HepG2 (cell line): Measurements from ENCODE around the gene SOWAHA. TPM values are rescaled to one million over a fixed set of nuclear protein-coding genes. Genes with fewer than 3 reads are reported as not detected.

Source experiments
- BRF2 ChIP-seq: sonication (generic); formaldehyde crosslinking; IDR thresholded peaks from 2 replicates; pipeline ENCODE4 v1.8.1; 2022; ENCODE audit warnings: mild to moderate bottlenecking, missing genetic modification reagents
- HNF4G ChIP-seq, 2 experiments: sonication (generic) in 1 of 2; formaldehyde crosslinking in 1 of 2; IDR thresholded peaks; 2 replicates each; pipeline versions ENCODE4 v1.4.0 to v1.6.1; 2011 to 2020; ENCODE audit warnings: borderline replicate concordance in 2 of 2, low read depth in 2 of 2, mild to moderate bottlenecking in 2 of 2, low read length in 1 of 2, missing genetic modification reagents in 1 of 2, moderate library complexity in 1 of 2
- HOXD1 ChIP-seq: sonication (generic); formaldehyde crosslinking; IDR thresholded peaks from 2 replicates; pipeline ENCODE4 v1.5.0; 2020; ENCODE audit warnings: missing genetic modification reagents
- JARID2 ChIP-seq: sonication (generic); formaldehyde crosslinking; IDR thresholded peaks from 2 replicates; pipeline ENCODE4 v1.8.1; 2023; ENCODE audit warnings: missing genetic modification reagents, inconsistent platforms; ENCODE audit not compliant: insufficient replicate concordance
- MAX ChIP-seq: IDR thresholded peaks from 2 replicates; pipeline ENCODE4 v1.6.1; 2012; ENCODE audit warnings: inconsistent platforms
- MIER3 ChIP-seq: IDR thresholded peaks from 2 replicates; pipeline ENCODE4 v1.6.1; 2016; ENCODE audit warnings: missing compliant biosample characterization, borderline replicate concordance
- MTF1 ChIP-seq: sonication (generic); formaldehyde crosslinking; IDR thresholded peaks from 2 replicates; pipeline ENCODE4 v1.5.0; 2020; ENCODE audit warnings: missing genetic modification reagents
- MTF2 ChIP-seq: sonication (generic); formaldehyde crosslinking; IDR thresholded peaks from 2 replicates; pipeline ENCODE4 v1.5.0; 2020; ENCODE audit warnings: missing genetic modification reagents, borderline replicate concordance
- MYC ChIP-seq: sonication (generic); formaldehyde crosslinking; IDR thresholded peaks from 2 replicates; pipeline ENCODE4 v1.9.0; 2021; ENCODE audit warnings: missing genetic modification reagents, borderline replicate concordance
- RARA ChIP-seq: IDR thresholded peaks from 2 replicates; pipeline ENCODE4 v1.6.1; 2016; ENCODE audit warnings: missing genetic modification reagents, missing compliant biosample characterization
- REST ChIP-seq, 2 experiments: IDR thresholded peaks; 2 replicates each; pipeline ENCODE4 v1.6.1; 2011 to 2012; ENCODE audit warnings: low read length in 2 of 2, borderline replicate concordance in 1 of 2, low read depth in 1 of 2, mild to moderate bottlenecking in 1 of 2, moderate library complexity in 1 of 2
- SOX5 ChIP-seq: IDR thresholded peaks from 2 replicates; pipeline ENCODE4 v1.6.1; 2016; ENCODE audit warnings: borderline replicate concordance
- SP4 ChIP-seq: sonication (generic); formaldehyde crosslinking; IDR thresholded peaks from 2 replicates; pipeline ENCODE4 v1.8.1; 2023; ENCODE audit warnings: mild to moderate bottlenecking, missing genetic modification reagents
- TSC22D2 ChIP-seq: sonication (generic); formaldehyde crosslinking; IDR thresholded peaks from 2 replicates; pipeline ENCODE4 v1.5.1; 2020; ENCODE audit warnings: missing genetic modification reagents, mild to moderate bottlenecking, borderline replicate concordance
- ZBTB33 ChIP-seq: sonication (generic); formaldehyde crosslinking; IDR thresholded peaks from 2 replicates; pipeline ENCODE4 v1.4.0; 2020; ENCODE audit warnings: missing genetic modification reagents
- ZFP41 ChIP-seq: sonication (generic); formaldehyde crosslinking; IDR thresholded peaks from 2 replicates; pipeline ENCODE4 v1.4.0; 2020; ENCODE audit warnings: mild to moderate bottlenecking, missing genetic modification reagents, borderline replicate concordance
- ZNF12 ChIP-seq: sonication (generic); formaldehyde crosslinking; IDR thresholded peaks from 2 replicates; pipeline ENCODE4 v1.5.0; 2020; ENCODE audit warnings: missing genetic modification reagents
- ZNF382 ChIP-seq: sonication (generic); formaldehyde crosslinking; IDR thresholded peaks from 2 replicates; pipeline ENCODE4 v1.5.0; 2020; ENCODE audit warnings: missing genetic modification reagents, mild to moderate bottlenecking, borderline replicate concordance
- ZNF704 ChIP-seq: sonication (generic); formaldehyde crosslinking; IDR thresholded peaks from 2 replicates; pipeline ENCODE4 v1.8.1; 2023; ENCODE audit warnings: mild to moderate bottlenecking, inconsistent platforms, moderate library complexity, missing genetic modification reagents, borderline replicate concordance
- ZSCAN12 ChIP-seq: sonication (generic); formaldehyde crosslinking; IDR thresholded peaks from 2 replicates; pipeline ENCODE4 v1.9.0; 2021; ENCODE audit warnings: mild to moderate bottlenecking, missing genetic modification reagents
- polyA plus RNA-seq, 8 experiments: library from polyadenylated mRNA; depleted of rRNA in 3 of 8; stranded (reverse) in 7 of 8; unstranded in 1 of 8; fragments of >200 nt; fragmentation: Illumina TruSeq in 4 of 8; extraction: Trizol in 4 of 8; gene quantifications; 2 replicates each; pipeline versions ENCODE4 v1.2.1 to v1.2.3, GENCODE V29; 2011 to 2016; ENCODE audit warnings: low read depth in 4 of 8, missing spikeins in 1 of 8, mixed read lengths in 1 of 8; ENCODE audit not compliant: insufficient read depth in 1 of 8
- total RNA-seq, 5 experiments: library from RNA; depleted of rRNA; stranded (reverse); fragments of >200 nt; fragmentation: Illumina TruSeq; extraction: Trizol; gene quantifications; 2 replicates each; pipeline ENCODE4 v1.2.3, GENCODE V29; 2016; ENCODE audit warnings: low read depth in 1 of 5

The SOWAHA gene
- total and polyA plus RNA-seq, 2 of the 13 experiments (the other 11 are each of a cell fraction or from before 2014, with no cell fraction given): 0.95 to 1.9 TPM

- no peak for TF ChIP-seq HNF4G (IDR thresholded peaks at IDR 0.05; ENCODE audit: borderline replicate concordance, low read depth, low read length)
- TF ChIP-seq HNF4G (CRISPR knock-in tag; IDR thresholded peaks at IDR 0.05; ENCODE audit: borderline replicate concordance, low read depth): no peak
- TF ChIP-seq TSC22D2: no peak
- no peak for TF ChIP-seq MTF2 (CRISPR knock-in tag)
- TF ChIP-seq ZFP41 (CRISPR knock-in tag): no peak
- no peak for TF ChIP-seq MTF1
- TF ChIP-seq BRF2 (CRISPR knock-in tag): no peak
- no peak for TF ChIP-seq JARID2 (CRISPR knock-in tag)
- TF ChIP-seq ZSCAN12: no peak
- no peak for TF ChIP-seq REST (IDR thresholded peaks at IDR 0.05; ENCODE audit: borderline replicate concordance in 1 of 2, low read depth in 1 of 2, low read length in 2 of 2)
- TF ChIP-seq HOXD1 (CRISPR knock-in tag): no peak
- TF ChIP-seq ZBTB33: no peak
- peak; percentile 46; the same call in 1 of the 2 replicates for TF ChIP-seq SOX5
- TF ChIP-seq ZNF382 (CRISPR knock-in tag): no peak
- TF ChIP-seq ZNF704 (CRISPR knock-in tag): no peak
- peak; percentile 53; the same call in 1 of the 2 replicates for TF ChIP-seq RARA (CRISPR knock-in tag)
- peak; percentile 53; the same call in 1 of the 2 replicates for TF ChIP-seq MYC (CRISPR knock-in tag)
- TF ChIP-seq ZNF12 (CRISPR knock-in tag): no peak
- no peak for TF ChIP-seq MIER3 (CRISPR knock-in tag)
- TF ChIP-seq MAX: no peak; the same call in 1 of the 2 replicates
- TF ChIP-seq SP4 (CRISPR knock-in tag): no peak
Observed at GRCh38 chr5:132838516-132839282, 25.6 kb downstream of the SOWAHA start (continued).
